ENCODE data around the gene SERPINC1. TPM values are rescaled to one million over a fixed set of nuclear protein-coding genes. Genes with fewer than 3 reads are reported as not detected.

SERPINC1 gene
- total and polyA plus RNA-seq, 9 of the 15 experiments (the other 6 are each of a cell fraction or from before 2014, with no cell fraction given) = 0.07 to 1.2 (median 0.50) TPM

DNA sequence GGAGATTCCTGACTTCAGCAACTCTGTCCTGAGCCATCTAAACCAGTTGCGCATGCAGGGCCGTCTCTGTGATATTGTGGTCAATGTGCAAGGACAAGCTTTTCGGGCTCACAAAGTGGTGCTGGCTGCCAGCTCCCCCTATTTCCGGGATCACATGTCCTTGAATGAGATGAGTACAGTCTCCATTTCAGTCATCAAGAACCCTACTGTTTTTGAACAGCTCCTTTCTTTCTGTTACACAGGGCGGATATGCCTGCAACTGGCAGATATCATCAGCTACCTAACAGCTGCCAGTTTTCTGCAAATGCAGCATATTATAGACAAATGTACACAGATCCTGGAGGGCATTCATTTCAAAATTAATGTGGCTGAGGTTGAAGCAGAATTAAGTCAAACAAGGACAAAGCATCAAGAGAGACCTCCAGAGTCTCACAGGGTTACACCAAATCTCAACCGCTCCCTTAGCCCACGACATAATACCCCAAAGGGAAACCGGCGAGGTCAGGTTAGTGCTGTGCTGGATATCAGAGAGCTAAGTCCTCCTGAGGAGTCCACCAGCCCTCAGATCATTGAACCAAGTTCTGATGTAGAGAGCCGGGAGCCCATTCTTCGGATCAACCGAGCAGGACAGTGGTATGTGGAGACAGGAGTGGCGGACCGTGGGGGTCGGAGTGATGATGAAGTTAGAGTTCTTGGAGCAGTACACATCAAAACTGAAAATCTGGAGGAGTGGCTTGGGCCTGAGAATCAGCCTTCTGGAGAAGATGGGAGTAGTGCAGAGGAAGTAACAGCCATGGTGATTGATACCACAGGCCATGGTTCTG lies 46.7 kb downstream of the SERPINC1 start (continued):
- no peak for TF ChIP-seq TFE3 (CRISPR knock-in tag; IDR thresholded peaks at IDR 0.05)
- TF ChIP-seq CBX1 (IDR thresholded peaks at IDR 0.05; ENCODE audit: low read depth) = no peak
- no peak for TF ChIP-seq NCOA6 (IDR thresholded peaks at IDR 0.05)
- TF ChIP-seq ATF4 (CRISPR knock-in tag; IDR thresholded peaks at IDR 0.05) = no peak
- no peak for TF ChIP-seq NR1H2 (CRISPR knock-in tag; IDR thresholded peaks at IDR 0.05)
- no peak for TF ChIP-seq ZFP30 (CRISPR knock-in tag; IDR thresholded peaks at IDR 0.05; ENCODE audit: borderline replicate concordance)
- TF ChIP-seq CXXC5 (CRISPR knock-in tag; IDR thresholded peaks at IDR 0.05) = peak; percentile 38
- TF ChIP-seq TBP (optimal IDR thresholded peaks at IDR 0.05; ENCODE audit: low read depth, low read length) = no peak
- TF ChIP-seq ARID4B (CRISPR knock-in tag; IDR thresholded peaks at IDR 0.05) = no peak
- TF ChIP-seq ZNF583 (CRISPR knock-in tag; IDR thresholded peaks at IDR 0.05) = no peak
- no peak for TF ChIP-seq SOX6 (IDR thresholded peaks at IDR 0.05)
- no peak for TF ChIP-seq MAZ (CRISPR knock-in tag; conservative IDR thresholded peaks at IDR 0.05 in 1 of 2, IDR thresholded peaks at IDR 0.05 in 1 of 2)
- no peak for TF ChIP-seq CBX5 (IDR thresholded peaks at IDR 0.05; ENCODE audit: borderline replicate concordance, low read depth)
- TF ChIP-seq CREM (IDR thresholded peaks at IDR 0.05; ENCODE audit: low read depth) = no peak
- TF ChIP-seq ZNF507 (tag; conservative IDR thresholded peaks at IDR 0.05) = no peak
- TF ChIP-seq ETV6 (IDR thresholded peaks at IDR 0.05; ENCODE audit: borderline replicate concordance in 1 of 2, low read depth in 2 of 2, low read length in 1 of 2) = no peak
- TF ChIP-seq ETV6 (CRISPR knock-in tag; IDR thresholded peaks at IDR 0.05; ENCODE audit: borderline replicate concordance) = no peak
- TF ChIP-seq MCM3 (IDR thresholded peaks at IDR 0.05) = no peak
- TF ChIP-seq ZNF384 (IDR thresholded peaks at IDR 0.05; ENCODE audit: low read depth, low read length) = no peak
- no peak for TF ChIP-seq MITF (IDR thresholded peaks at IDR 0.05)
- TF ChIP-seq GTF2F1 (IDR thresholded peaks at IDR 0.05; ENCODE audit: low read depth, low read length) = no peak
- TF ChIP-seq SNRNP70 (optimal IDR thresholded peaks at IDR 0.05; ENCODE audit: low read depth, low read length) = no peak

Measured in K562 (cell line).